Aorta (tissue), 5 donors: Measurements from ENCODE around the gene NXF2B. TPM values are rescaled to one million over a fixed set of nuclear protein-coding genes. Genes with fewer than 3 reads are reported as not detected.

Experiments
- ATAC-seq: fragments of 200-7000 bp; cut with Tn5 transposase; one replicate; pipeline ENCODE4 v1.9.1; 2022; ENCODE audit warnings: moderate library complexity; ENCODE audit not compliant: low FRiP score
- DNase-seq, 2 donors: peaks; one replicate each; pipeline ENCODE4 v3.0.0-alpha.2; 2020
- H3K27ac ChIP-seq, 2 donors: one replicate each; pipeline ENCODE4 v1.5.1; 2013; ENCODE audit warnings: low read length in 2 of 2, mild to moderate bottlenecking in 2 of 2, moderate library complexity in 2 of 2, control low read depth in 1 of 2, inconsistent platforms in 1 of 2, low read depth in 1 of 2
- H3K27me3 ChIP-seq, 2 donors: one replicate each; pipeline ENCODE4 v1.6.1; 2013; ENCODE audit warnings: control low read depth in 1 of 2, low read length in 1 of 2, mild to moderate bottlenecking in 1 of 2, moderate library complexity in 1 of 2; ENCODE audit not compliant: insufficient read depth in 2 of 2, control insufficient read depth in 1 of 2
- H3K36me3 ChIP-seq, 2 donors: one replicate each; pipeline ENCODE4 v1.6.1; 2013; ENCODE audit warnings: control low read depth in 1 of 2, low read length in 1 of 2, mild to moderate bottlenecking in 1 of 2; ENCODE audit not compliant: insufficient read depth in 2 of 2, control insufficient read depth in 1 of 2
- H3K4me1 ChIP-seq, 2 donors: one replicate each; pipeline ENCODE4 v1.6.1; 2013; ENCODE audit warnings: low read length in 2 of 2, control low read depth in 1 of 2, mild to moderate bottlenecking in 1 of 2, moderate library complexity in 1 of 2; ENCODE audit not compliant: insufficient read depth in 2 of 2, control insufficient read depth in 1 of 2
- H3K4me3 ChIP-seq, 2 donors: one replicate each; pipeline ENCODE4 v1.5.1; 2013; ENCODE audit warnings: low read length in 2 of 2, control low read depth in 1 of 2, mild to moderate bottlenecking in 1 of 2
- H3K9me3 ChIP-seq: one replicate; pipeline ENCODE4 v1.6.1; 2013; ENCODE audit warnings: mild to moderate bottlenecking, low read length; ENCODE audit not compliant: control insufficient read depth
- WGBS, 2 donors: extraction: QIAGEN DNeasy Blood & Tissue Kit; methylation state at CpG; one replicate each; pipeline ENCODE4 v1.1.7; 2013; 5-methylcytosine and 5-hydroxymethylcytosine counted together
- intact Hi-C, 2 donors: fragments of 100-400 bp; cut with DNase I; formaldehyde crosslinking; loops; one replicate each; pipeline versions ENCODE4 v1.14.2 to v1.15.0; 2022
- polyA plus RNA-seq, 2 donors: library from polyadenylated mRNA; stranded (reverse); fragments of 200-250 nt; gene quantifications; one replicate each; pipeline ENCODE4 v1.2.3, GENCODE V29; 2013
- total RNA-seq, 2 donors: library from RNA; stranded (reverse); fragmentation: NEBNext Ultra II Directional; extraction: Animal tissue kit (Norgen Biotek cat#: 25700); gene quantifications; one replicate each; pipeline ENCODE4 v1.2.1, GENCODE V29; 2021
- donor health status: healthy with polysubstance abuse.
- donor health status: Bipolar disorder and iron deficiency.
- donor health status: DM: no; HTN: no; CAD: no.
- donor health status: DM: no; HTN: no; CAD: no.
- donor health status: DM: yes; HTN: yes; CAD: no.

NXF2B gene
- total and polyA plus RNA-seq, 4 donors, result not detected

DNA sequence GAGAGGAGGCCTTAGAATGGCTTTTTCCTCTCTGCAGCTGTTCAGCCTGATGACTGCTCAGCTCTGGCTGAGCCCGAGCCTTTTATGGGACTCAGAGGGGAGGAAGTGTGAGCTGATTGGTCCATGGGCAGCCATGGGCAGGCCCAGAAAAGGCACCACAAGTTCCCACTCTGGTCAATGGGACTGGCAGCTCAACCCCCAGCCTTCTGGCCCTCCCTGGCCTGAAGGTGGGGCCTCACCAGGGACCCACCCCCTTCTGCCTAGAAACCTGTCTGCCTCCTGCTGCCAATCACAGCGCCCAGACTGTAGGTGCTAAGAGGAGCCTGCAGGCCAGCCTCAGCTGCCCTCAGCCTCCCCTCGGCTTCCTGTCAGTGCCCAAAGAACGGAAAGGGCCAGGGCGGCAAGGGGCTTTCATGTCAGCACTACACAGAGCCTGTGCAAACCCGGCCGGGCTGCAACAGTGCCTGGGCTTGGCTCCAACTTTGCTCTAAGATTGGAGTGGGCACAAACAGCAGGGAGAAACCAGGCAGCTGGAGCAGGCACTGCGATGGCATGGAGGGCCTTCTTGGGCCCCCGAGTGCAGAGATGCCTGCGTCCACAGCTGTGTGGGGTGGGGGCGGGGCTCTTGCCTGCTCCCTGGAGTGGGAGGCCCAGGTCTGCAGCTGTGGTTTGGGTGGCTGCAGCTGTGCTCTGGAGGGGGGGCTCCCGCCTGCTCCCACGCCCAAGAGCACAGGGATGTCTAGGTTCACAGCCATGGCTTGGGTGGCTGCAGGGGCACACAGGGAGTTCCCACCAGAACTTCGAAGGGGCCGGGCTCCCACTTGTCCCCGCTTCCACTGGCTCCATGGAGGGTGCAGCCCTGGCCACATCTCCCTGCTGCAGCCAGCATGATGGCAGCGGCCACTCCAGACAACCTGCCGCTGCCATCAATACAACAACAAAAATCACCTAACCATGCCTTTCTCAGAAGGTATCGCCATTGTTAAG lies 100.2 kb downstream of the NXF2B start:
- Histone ChIP-seq H3K36me3 (no peaks in the 10 kb centered on the region), H3K4me3 (no peak overlapping the region), H3K9me3 (no peaks in the 10 kb centered on the region), H3K27ac (no peak overlapping the region), H3K4me1 (no peaks in the 10 kb centered on the region), H3K27me3 (no peaks in the 10 kb centered on the region)
- ATAC-seq, result peak; percentile 22
- intact Hi-C loops, result no loop called here
- 64 to 67% methylated on average over 19 of the region's 19 CpGs for WGBS, 2 donors
- peak; percentile 38 to 48 for DNase-seq

DNA sequence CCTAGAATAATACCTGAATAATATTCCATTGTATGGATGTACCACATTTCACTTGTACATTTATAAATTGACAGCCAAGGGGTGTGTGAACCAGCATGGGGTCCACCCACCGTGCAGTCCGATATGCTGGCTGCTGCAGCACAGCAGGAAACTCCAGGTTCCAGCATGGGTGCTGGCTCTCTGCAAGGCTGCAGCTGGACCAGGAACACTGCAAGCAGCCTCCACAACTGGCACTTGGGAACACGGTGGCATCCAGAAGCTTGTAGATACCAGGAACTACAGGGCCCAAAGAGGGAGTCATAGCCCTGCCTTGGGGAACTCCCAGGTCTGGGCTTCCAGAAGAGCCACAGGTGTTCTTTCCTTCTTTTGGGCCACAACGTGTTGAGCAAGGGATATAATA lies 101.6 kb downstream of the NXF2B start:
- Histone ChIP-seq H3K4me3 (no peak overlapping the region), H3K27ac (no peak overlapping the region), H3K36me3 (no peaks in the 10 kb centered on the region), H3K27me3 (no peaks in the 10 kb centered on the region), H3K9me3 (no peaks in the 10 kb centered on the region), H3K4me1 (no peaks in the 10 kb centered on the region)
- DNase-seq, result no peak
- WGBS, 2 donors, result 64 to 75% methylated on average over 4 of the region's 4 CpGs
- intact Hi-C loops, result no loop called here
- no peak for ATAC-seq

Other genes starting within 250 kb of the NXF2B start
- not detected for gene TCP11X1, start 224.7 kb downstream of the NXF2B start, total RNA-seq
- not detected for gene TCP11X1, start 224.7 kb downstream of the NXF2B start, polyA plus RNA-seq
- not detected for gene NXF2, start 192.8 kb downstream of the NXF2B start, total RNA-seq
- not detected for gene NXF2, start 192.8 kb downstream of the NXF2B start, polyA plus RNA-seq
- not detected for gene TCP11X2, start 31.8 kb upstream of the NXF2B start, total RNA-seq
- not detected for gene TCP11X2, start 31.8 kb upstream of the NXF2B start, polyA plus RNA-seq
- 1 to 10 TPM in 1 of 2 donors, under 1 TPM in 1; 0.55 to 1.2 TPM for gene TMSB15A, start 76.7 kb upstream of the NXF2B start, total RNA-seq
- 1 to 10 TPM; 2.4 to 3.8 TPM for gene TMSB15A, start 76.7 kb upstream of the NXF2B start, polyA plus RNA-seq
- 1 to 10 TPM; 7.3 to 9.7 TPM for gene ARMCX5, start 159.5 kb upstream of the NXF2B start, total RNA-seq
- 1 to 10 TPM; 2.5 to 5.9 TPM for gene ARMCX5, start 159.5 kb upstream of the NXF2B start, polyA plus RNA-seq
- gene GPRASP1, start 211.5 kb upstream of the NXF2B start, total RNA-seq, result 10 to 100 TPM; 19.9 to 27.3 TPM
- gene GPRASP1, start 211.5 kb upstream of the NXF2B start, polyA plus RNA-seq, result 10 to 100 TPM in 1 of 2 donors, 1 to 10 TPM in 1; 3.3 to 17.0 TPM